ENCODE measurements around the gene LRRC9. TPM values are rescaled to one million over a fixed set of nuclear protein-coding genes. Genes with fewer than 3 reads are reported as not detected.

The LRRC9 gene
- total and polyA plus RNA-seq, 8 donors = 0.09 to 0.31 (median 0.19) TPM; not detected in 5

DNA sequence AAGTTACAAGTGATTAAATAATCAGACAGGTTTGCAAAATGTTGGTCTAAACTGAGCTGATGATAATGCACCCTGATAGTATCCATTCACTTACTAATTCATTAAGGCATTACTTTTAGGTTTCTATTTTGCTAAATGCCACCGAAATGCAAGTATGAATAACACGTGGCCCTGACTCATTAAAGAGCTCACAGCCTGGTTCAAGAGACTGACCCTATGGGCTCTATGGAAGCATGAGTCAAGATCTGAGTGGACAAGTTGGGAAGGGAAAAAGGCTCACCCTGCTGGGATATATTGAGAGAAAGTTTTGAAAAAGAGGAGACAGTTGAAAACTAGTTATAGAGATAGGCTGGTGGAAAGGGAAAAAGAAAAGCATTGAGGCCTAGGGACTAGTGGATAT, 14.8 kb upstream of the LRRC9 start:
- H3K9me3 ChIP-seq = no peaks in the 10 kb centered on the region
- intact Hi-C loops (cut with DNase I) = no loop called here
- TF ChIP-seq CTCF (IDR thresholded peaks at IDR 0.05) = no peak
- H3K4me3 ChIP-seq = no peak overlapping the region
- H3K4me1 ChIP-seq = no peaks in the 10 kb centered on the region
- DNase-seq (no peak), FAIRE-seq (no peak), ATAC-seq (no peak)
- WGBS, 2 donors = 45 to 69% methylated on average over 2 of the region's 2 CpGs
- no peaks in the 10 kb centered on the region for H3K27me3 ChIP-seq
- no peaks in the 10 kb centered on the region for H3K36me3 ChIP-seq
- H3K27ac ChIP-seq = no peak overlapping the region

GRCh38 chr14:59912443-59912842, 7.5 kb upstream of the LRRC9 start:
- no peaks in the 10 kb centered on the region for H3K9me3 ChIP-seq
- ATAC-seq (no peak), DNase-seq (no peak), FAIRE-seq (no peak)
- no peak for TF ChIP-seq CTCF (IDR thresholded peaks at IDR 0.05)
- H3K4me1 ChIP-seq = no peaks in the 10 kb centered on the region
- intact Hi-C loops (cut with DNase I) = no loop called here
- H3K4me3 ChIP-seq = no peak overlapping the region
- 83 to 95% methylated on average over 2 of the region's 2 CpGs for WGBS, 2 donors
- H3K36me3 ChIP-seq = no peaks in the 10 kb centered on the region
- no peaks in the 10 kb centered on the region for H3K27me3 ChIP-seq
- no peak overlapping the region for H3K27ac ChIP-seq

DNA sequence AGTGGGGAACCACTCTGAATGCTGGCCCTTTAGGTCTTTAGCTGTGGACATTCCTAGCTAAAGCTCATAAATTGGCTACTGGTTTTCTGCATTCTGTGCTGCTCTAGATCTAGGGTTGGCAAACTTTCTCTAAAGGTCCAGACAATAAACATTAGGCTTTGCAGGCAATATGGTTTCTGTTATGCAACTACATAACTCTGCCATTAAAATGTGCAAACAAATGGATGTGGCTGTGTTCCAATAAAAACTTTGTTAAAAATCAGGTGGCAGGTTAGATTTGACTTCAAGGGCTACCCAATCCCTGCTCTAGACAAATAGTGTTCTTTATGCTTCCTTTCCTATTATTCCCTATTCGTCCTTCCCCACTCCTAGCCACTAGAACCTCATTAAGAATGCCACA, 6.8 kb upstream of the LRRC9 start:
- no peaks in the 10 kb centered on the region for H3K4me1 ChIP-seq
- WGBS, 2 donors = 46 to 62% methylated on average over 1 of the region's 1 CpG
- H3K36me3 ChIP-seq = no peaks in the 10 kb centered on the region
- ATAC-seq = peak in 1 of 4 donors; percentile 22
- DNase-seq = no peak
- H3K9me3 ChIP-seq = no peaks in the 10 kb centered on the region
- no peak overlapping the region for H3K27ac ChIP-seq
- H3K27me3 ChIP-seq = peaks cover 0 to 3% (median 0%) of the 10 kb centered on the region in 4 donors
- FAIRE-seq = no peak
- TF ChIP-seq CTCF (IDR thresholded peaks at IDR 0.05) = no peak
- H3K4me3 ChIP-seq = no peak overlapping the region
- intact Hi-C loops (cut with DNase I) = no loop called here

GRCh38 chr14:59918824-59919569, 947 bp upstream of the LRRC9 start:
- peak; percentile 79 for FAIRE-seq
- H3K4me3 ChIP-seq = peak overlapping the region; percentile 29 to 53 (median 36)
- intact Hi-C loops (cut with DNase I) = no loop called here

More at GRCh38 chr14:59918824-59919569, 947 bp upstream of the LRRC9 start:
- ATAC-seq = peak; percentile 59 to 84 (median 80)
- no peaks in the 10 kb centered on the region for H3K9me3 ChIP-seq
- H3K4me1 ChIP-seq = no peaks in the 10 kb centered on the region
- H3K27me3 ChIP-seq = peaks cover 0 to 11% (median 1%) of the 10 kb centered on the region in 4 donors
- TF ChIP-seq CTCF (IDR thresholded peaks at IDR 0.05) = peak in 2 of 4 donors; percentile 18 to 31
- no peak overlapping the region for H3K27ac ChIP-seq
- 1 to 2% methylated on average over 18 of the region's 18 CpGs for WGBS, 2 donors
- DNase-seq = no peak
- H3K36me3 ChIP-seq = no peaks in the 10 kb centered on the region

Measured in pancreas (tissue), 10 donors.